GM12865 (cell line): Measurements from ENCODE around the gene EXOC4.

Source experiments
- DNase-seq: peaks from one replicate; pipeline ENCODE4 v3.0.0; 2010; ENCODE audit warnings: low read depth
- H3K4me3 ChIP-seq: 2 replicates; pipeline ENCODE4 v1.5.1; 2011; ENCODE audit warnings: mild to moderate bottlenecking, low read depth, low read length, control low read depth
- TF ChIP-seq, protein P1 (sequence below): IDR thresholded peaks from 2 replicates; pipeline ENCODE4 v1.5.1; 2011; ENCODE audit warnings: low read length, control low read depth, low read depth, inconsistent platforms; ENCODE audit not compliant: insufficient read depth; ENCODE audit errors: missing control alignments

EXOC4 gene

DNA sequence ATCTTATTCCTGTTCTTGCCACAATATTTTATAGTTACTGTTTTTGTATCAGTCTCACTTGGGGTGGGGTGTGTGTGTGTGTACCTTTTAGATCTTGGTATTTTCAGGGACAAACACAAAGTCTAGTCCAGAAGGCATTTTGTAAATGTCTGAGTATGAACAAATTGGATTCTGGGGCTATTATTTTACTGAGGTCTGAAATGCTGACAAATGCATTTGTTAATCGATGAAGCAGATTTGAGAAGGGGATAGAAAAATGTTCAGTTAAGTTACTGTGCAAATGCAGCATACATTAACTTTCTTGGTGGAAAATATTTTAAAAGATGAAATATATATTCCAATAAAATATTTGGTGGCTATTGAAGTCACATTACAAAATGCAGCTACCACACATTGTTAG lies 267.4 kb downstream of the EXOC4 start:
- TF ChIP-seq, protein P1, sequence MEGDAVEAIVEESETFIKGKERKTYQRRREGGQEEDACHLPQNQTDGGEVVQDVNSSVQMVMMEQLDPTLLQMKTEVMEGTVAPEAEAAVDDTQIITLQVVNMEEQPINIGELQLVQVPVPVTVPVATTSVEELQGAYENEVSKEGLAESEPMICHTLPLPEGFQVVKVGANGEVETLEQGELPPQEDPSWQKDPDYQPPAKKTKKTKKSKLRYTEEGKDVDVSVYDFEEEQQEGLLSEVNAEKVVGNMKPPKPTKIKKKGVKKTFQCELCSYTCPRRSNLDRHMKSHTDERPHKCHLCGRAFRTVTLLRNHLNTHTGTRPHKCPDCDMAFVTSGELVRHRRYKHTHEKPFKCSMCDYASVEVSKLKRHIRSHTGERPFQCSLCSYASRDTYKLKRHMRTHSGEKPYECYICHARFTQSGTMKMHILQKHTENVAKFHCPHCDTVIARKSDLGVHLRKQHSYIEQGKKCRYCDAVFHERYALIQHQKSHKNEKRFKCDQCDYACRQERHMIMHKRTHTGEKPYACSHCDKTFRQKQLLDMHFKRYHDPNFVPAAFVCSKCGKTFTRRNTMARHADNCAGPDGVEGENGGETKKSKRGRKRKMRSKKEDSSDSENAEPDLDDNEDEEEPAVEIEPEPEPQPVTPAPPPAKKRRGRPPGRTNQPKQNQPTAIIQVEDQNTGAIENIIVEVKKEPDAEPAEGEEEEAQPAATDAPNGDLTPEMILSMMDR: no peak
- DNase-seq: no peak

DNA sequence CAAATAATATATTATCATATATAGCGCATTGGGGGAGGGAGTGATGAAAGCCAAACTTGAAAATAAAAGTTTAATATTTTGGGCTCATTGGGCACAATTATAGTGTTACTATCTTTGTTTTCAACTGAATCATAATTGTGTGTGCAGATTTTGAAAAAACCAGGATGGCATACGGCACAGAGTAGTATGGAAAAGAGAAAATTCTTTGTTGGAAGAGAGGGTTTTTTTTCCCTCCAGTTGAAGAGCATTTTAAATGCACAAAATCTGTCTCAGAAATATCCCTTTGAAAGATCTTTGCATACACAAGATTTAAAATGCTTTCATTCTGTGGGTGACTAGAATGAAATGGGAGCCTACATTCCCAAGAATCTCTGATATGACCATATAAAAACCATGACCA lies 269.6 kb downstream of the EXOC4 start:
- H3K4me3 ChIP-seq: no peak overlapping the region
- TF ChIP-seq, protein P1: no peak
- DNase-seq: no peak

More for the DNA sequence above, 267.4 kb downstream of the EXOC4 start:
- no peak overlapping the region for H3K4me3 ChIP-seq

DNA sequence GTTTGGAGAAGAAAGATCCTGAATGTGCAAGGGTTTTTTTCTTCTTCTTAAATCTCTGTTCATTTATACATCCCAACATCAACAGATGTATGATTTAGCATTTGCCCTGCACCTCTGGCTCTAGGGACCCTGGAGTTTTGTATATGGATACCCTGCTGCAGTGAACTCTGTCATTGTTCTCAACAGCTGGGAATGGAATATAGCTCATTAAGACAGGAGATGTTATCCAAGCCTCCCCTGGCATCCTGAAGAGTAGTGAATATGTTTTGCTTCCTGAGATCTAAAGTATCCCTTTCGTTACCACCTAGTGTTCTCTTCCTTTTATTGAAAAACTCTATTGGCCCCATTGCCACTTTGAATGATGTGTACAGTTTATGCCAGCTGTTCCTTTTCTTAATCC lies 275.9 kb downstream of the EXOC4 start:
- TF ChIP-seq, protein P1: no peak
- no peak for DNase-seq
- H3K4me3 ChIP-seq: no peak overlapping the region

DNA sequence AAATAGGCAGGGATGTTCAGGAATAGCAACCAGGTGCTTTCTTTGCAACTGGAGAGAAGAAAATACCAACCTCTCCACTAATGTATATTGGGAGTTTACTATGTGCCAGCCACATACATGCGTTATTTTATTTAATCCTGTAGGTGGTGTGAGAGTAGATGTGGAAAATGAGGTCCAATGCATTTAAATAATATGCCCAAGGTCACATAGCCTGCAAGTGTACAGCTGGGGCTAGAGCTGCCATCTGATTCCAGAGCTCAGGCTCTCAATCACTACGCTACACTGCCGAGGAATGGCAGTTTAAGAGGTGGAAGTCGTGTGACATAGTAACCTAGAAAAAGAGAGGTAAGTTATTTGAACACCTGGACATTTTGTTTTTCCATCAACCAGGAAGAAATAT lies 277.0 kb downstream of the EXOC4 start:
- H3K4me3 ChIP-seq: no peak overlapping the region
- TF ChIP-seq, protein P1: no peak
- no peak for DNase-seq

DNA sequence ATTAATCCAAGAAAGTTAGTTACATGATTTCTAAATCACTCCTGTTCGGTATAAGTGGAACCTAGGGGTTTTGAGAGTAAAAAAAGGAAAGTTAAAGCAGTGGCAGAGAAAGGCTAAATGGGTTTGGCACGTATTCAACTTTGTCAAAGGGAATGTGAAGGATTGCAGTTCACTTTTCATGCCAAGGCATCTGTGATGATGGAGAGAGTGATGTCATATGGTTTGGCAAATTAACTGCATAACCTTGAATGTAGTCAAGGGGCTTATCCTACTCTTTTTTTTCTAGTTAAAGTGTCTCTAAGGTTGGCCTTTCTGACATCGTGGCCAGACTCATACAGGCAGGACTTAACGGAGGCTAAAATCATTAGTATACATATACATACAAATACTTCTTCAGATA lies 277.8 kb downstream of the EXOC4 start:
- TF ChIP-seq, protein P1: no peak
- H3K4me3 ChIP-seq: no peak overlapping the region
- no peak for DNase-seq

DNA sequence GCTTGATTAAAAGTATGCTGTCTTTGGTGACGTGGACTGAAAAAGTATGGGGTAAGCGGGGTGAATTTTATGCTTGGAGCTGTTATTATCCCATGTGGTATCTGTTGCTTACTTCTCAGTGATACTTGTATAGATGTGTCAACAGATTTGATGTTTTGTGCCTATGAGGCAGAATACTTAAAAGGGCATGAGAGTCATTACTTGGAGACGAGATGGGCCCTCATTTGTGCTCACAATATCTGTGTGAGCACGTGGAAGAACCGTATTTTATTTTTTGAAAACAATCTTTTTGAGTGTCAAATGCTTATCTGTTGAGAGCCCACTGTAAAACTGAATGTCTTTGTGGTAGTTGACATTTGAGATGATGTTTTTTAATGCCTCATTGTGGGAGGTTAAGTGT lies 281.9 kb downstream of the EXOC4 start:
- TF ChIP-seq, protein P1: no peak
- DNase-seq: no peak
- H3K4me3 ChIP-seq: no peak overlapping the region

DNA sequence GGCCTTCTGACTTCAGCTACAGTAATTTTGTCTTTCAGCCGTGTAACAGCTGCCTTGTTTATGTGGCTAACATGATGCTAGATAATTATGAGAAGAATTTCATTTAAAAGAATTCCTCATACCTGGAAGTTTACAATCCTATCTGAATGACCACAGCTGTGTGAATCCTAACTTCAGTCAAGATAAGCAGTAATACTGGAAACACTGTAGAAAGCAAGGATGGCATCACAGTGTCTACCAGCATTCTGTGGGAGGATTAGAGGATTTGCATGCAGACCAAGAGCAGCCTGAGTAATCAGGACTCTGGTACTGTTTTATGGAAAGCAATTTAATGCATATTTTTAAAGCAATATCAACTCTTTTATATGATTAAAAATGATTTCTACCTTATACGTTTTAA lies 282.4 kb downstream of the EXOC4 start:
- DNase-seq: no peak
- TF ChIP-seq, protein P1: no peak

More for the DNA sequence above, 282.4 kb downstream of the EXOC4 start:
- no peak overlapping the region for H3K4me3 ChIP-seq
